ENCODE results near the gene DNAJC6.

DNA sequence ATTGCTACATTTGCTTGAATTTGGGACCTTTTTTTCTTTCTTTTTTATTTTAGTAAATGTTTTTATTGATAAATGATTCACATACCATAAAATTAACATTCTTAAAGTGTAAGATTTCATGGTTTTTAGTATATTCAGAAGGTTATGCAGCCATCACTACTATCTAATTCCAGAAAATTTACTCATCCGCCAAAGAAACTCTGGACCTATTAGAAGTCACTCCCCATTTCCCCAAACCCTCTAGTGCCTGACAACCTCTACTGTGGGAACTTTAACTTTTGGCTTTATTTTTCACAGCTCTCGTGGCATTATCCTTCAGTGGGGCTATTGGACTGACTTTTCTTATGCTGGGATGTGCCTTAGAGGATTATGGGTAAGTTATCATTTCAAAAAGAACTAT lies 115.7 kb downstream of the DNAJC6 start:
- TF ChIP-seq, protein P1, sequence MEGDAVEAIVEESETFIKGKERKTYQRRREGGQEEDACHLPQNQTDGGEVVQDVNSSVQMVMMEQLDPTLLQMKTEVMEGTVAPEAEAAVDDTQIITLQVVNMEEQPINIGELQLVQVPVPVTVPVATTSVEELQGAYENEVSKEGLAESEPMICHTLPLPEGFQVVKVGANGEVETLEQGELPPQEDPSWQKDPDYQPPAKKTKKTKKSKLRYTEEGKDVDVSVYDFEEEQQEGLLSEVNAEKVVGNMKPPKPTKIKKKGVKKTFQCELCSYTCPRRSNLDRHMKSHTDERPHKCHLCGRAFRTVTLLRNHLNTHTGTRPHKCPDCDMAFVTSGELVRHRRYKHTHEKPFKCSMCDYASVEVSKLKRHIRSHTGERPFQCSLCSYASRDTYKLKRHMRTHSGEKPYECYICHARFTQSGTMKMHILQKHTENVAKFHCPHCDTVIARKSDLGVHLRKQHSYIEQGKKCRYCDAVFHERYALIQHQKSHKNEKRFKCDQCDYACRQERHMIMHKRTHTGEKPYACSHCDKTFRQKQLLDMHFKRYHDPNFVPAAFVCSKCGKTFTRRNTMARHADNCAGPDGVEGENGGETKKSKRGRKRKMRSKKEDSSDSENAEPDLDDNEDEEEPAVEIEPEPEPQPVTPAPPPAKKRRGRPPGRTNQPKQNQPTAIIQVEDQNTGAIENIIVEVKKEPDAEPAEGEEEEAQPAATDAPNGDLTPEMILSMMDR (conservative IDR thresholded peaks at IDR 0.05) = no peak
- no peak for TF ChIP-seq ZFX (IDR thresholded peaks at IDR 0.05)
